HL-60/S4 treated with retinoic acid at 250 ng/mL for 4 days and 3 days (cell line): ENCODE measurements around the gene IKZF3.

Experiments
- in situ Hi-C: fragments of 300-500 bp; cut with MboI; formaldehyde crosslinking; loops from 2 replicates; pipeline ENCODE4 v1.7.0; 2022; ENCODE audit warnings: low sequenced_read_pairs

IKZF3 gene

GRCh38 chr17:39818358-39819000 is 45.6 kb downstream of the IKZF3 start:
- in situ Hi-C loops: no loop called here

DNA sequence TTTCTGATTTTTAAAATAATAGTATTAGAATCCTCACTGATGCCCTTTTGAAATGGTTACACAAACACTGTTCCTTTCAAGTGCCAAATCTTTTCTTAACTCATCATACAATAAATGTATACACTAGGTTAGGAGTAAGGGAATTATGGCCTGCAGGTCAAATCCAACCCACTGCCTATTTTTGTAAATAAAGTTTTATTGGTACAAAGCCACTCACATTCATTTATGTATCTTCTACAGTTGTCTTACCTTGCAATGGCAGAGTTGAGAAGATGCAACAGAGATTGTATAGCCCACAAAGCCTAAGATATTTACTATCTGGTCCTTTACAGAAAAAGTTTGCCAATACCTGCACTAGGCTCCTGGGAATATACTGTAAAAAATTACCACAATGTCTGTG is 47.8 kb downstream of the IKZF3 start:
- in situ Hi-C loops: no loop called here

DNA sequence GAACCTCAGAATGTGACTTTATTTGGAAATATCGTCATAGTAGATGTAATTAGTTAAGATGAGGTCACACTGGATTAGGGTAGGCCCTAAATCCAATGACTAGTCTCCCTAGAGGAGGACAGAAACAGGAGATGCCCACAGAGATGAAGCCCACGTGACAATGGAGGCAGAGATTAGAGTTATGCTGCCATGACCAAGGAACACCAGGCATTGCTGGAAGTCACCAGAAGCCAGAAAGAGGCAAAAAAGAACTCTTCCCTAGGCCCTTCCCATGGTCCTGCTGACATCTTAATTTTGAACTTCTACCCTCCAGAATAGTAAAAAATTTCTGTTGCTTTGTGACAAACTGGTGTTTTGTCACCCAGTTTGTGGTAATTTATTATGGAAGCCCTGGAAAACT is 49.6 kb downstream of the IKZF3 start:
- in situ Hi-C loops: no loop called here

DNA sequence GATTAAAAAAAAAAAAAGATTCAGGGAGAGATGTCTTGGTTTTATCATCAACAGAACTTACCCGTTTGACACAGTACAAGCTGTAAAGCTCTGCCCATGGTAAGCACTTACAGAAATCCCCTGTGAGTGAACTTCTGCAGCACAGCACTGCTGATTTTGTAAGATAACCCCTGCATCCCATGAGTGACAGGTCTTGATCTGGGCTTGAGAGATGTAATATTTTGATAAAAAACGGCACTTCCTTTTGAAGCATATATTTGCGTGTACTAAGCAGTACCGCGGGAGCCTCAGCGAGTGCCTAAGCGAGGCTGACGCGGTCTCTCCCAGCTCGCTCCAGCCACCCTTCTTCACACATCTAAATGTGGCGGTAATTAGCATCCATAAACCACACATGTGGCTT is 50.5 kb downstream of the IKZF3 start:
- in situ Hi-C loops: no loop called here

DNA sequence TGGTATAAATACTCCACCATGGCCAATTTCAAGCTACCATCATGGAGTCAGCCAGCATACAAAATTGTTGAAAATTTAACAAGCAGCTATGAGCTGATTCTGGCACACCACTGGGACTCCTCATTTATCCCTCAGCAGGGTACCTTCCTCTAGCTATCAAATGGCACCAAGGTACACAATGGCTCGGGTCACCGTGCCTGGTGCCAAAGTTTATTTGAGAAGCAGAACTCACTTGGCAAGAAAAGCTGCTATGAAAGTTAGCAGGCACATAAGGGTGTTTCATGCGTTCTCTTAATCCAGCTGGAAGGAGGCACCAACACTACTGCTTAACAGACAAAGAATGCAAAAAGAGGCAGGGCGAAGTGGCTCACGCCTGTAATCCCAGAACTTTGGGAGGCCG is 51.6 kb downstream of the IKZF3 start:
- in situ Hi-C loops: no loop called here

GRCh38 chr17:39810939-39811728 is 53.0 kb downstream of the IKZF3 start:
- in situ Hi-C loops: no loop called here

GRCh38 chr17:39809221-39809620 is 54.9 kb downstream of the IKZF3 start:
- in situ Hi-C loops: no loop called here

GRCh38 chr17:39808409-39808997 is 55.6 kb downstream of the IKZF3 start:
- in situ Hi-C loops: no loop called here

GRCh38 chr17:39804839-39805238 is 59.3 kb downstream of the IKZF3 start:
- in situ Hi-C loops: no loop called here

GRCh38 chr17:39801055-39801454 is 63.1 kb downstream of the IKZF3 start:
- in situ Hi-C loops: no loop called here

DNA sequence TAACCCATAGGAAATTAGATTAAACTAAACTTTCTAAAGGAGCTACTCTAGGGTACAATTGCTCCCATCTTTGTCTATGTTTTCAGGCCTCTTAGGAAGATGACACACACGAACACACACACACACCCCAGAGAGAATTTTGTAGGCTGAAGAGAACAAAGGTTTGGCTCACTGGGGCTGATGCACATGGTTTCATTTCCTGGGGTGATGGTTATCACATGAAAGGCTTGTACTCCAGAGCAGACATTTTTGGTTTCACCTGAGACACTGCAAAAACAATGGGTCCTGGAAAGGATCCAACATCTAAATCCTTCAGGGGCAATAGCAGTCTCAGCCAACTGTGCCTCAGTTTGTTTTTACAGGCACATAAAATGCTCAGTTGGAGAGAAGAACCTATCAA is 63.6 kb downstream of the IKZF3 start:
- in situ Hi-C loops: no loop called here

GRCh38 chr17:39799395-39799794 is 64.7 kb downstream of the IKZF3 start:
- in situ Hi-C loops: no loop called here

DNA sequence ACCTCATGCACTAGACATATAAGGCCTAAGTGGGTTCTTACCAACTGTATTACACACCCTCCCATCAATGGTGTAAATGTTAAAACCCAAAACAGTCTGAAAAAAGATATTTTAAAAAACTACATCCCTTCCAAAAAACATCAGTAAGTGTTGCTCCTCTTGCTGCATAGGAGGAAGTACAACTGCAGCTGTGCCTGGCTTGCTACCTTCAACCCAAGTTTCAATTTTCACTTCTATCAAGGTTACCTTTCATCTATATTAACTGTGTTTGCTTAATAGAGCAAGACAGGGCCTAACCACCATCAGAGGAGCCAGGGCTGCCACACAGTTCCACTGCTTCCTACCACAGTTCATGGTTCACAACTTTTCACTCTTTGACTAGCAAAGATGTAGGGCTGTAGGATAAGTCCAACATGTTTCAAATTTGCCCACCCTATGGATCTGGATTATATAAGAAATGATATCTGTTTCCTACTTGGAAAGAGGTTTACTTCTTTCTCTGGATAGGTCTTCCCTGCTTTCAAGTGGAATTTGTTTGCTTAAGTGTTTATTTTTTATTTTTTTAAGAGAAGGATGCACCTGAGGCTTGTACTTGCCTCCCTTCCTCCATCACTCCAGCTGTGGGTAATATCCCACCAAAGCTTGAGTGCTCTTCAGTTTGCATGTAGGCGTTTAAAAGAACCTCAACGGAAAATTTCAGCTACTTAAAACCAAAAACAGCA is 69.7 kb downstream of the IKZF3 start:
- in situ Hi-C loops: no loop called here

DNA sequence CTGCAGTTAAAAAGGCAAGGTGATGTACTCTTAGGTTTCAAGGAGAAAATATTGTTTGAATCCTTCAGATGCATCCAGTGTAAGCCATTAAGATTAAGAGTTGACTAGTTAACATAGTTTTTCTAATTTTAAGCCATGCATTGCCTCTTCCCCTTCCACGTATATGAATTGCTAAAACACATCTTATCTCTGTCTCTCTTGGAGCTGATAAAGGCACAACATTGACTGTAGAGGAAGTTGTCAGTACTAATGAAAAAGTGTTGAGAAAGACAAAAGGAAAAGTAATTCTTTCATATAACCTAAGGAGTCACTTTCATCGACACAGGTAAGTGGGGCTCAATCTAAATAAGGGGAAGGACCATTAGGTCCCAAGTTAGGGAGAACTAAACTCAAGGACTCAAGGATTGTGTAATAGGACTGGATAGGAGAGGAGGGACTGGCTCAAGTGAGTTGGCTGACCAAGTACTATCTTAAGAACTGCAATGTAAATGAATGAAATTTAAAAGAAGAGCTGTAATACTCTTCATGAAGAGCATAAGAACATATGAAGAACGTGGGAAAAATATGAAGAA is 70.7 kb downstream of the IKZF3 start:
- in situ Hi-C loops: no loop called here

DNA sequence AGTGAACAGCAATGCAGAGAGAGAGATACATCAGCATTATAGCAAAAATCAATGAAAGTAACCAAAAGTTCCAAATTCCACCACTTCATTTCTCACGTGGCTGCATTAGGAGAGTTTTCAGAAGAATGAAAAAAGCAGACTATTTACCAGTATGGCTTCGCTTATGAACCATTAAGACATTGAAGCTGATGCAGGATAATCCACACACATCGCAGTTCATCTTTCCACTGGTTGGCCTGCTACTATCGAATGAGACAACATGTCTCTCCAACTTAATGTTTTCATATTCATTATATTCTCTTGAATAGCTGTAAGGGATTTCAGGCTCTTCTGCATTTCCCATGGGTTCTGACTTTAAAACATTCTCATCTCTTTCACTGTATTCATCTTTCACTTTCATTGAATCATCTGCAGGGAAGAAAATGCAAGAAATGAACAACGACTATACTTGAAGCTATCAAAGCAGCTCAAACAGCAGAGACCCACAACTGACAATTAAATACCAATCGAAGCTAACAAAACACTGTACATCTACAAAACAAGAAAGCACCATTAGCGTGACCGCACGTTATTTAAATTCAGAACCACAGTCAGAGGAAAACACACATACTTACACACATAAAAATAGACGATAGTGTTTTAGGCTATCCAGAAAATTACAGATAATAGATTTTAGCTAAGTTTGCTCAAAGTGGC is 71.4 kb downstream of the IKZF3 start:
- in situ Hi-C loops: no loop called here

GRCh38 chr17:39791111-39791992 is 72.8 kb downstream of the IKZF3 start:
- in situ Hi-C loops: no loop called here

- in situ Hi-C loops: no loop called here
Observed at GRCh38 chr17:39787743-39788484, 76.2 kb downstream of the IKZF3 start.

- in situ Hi-C loops: no loop called here
Observed at GRCh38 chr17:39787041-39787440, 77.1 kb downstream of the IKZF3 start.

DNA sequence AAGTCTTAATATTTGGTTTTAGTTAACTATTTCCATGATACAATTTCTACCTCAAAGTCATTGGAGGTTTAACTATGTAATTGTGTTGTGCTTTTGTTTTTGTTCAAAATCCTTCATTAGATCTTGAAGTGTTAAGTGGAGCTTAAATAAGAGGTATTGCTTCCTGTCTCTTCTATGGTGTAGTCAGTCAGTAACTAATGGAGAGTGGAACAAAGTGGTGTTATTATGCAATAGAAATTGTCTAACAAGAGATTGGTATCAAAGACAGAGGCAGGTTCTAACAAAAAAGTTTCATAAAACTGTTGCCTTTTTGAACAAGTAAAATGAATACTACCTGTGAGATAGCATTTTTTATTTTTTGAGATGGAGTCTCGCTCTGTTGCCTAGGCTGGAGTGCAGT is 81.1 kb downstream of the IKZF3 start:
- in situ Hi-C loops: no loop called here
